Thyroid gland (tissue), 4 donors: ENCODE results near the gene CCDC106.

ENCODE experiments used
- POLR2A ChIP-seq, 2 donors: fragments of 450-650 bp; IDR thresholded peaks; one replicate each; pipeline ENCODE4 v1.6.1; 2017; ENCODE audit warnings: antibody characterized with exemption in 2 of 2, mild to moderate bottlenecking in 2 of 2, moderate library complexity in 1 of 2
- TF ChIP-seq, protein P1 (sequence below), 6 experiments: fragments of 200-600 bp in 3 of 6; fragments of 450-650 bp in 3 of 6; sonication (generic) in 3 of 6; IDR thresholded peaks; one replicate each; pipeline ENCODE4 v1.5.1; 2016 to 2019; ENCODE audit warnings: antibody characterized with exemption in 6 of 6, mild to moderate bottlenecking in 2 of 6, inconsistent platforms in 1 of 6, moderate library complexity in 1 of 6

GRCh38 chr19:55620410-55621204 lies 27.4 kb upstream of the CCDC106 start:
- TF ChIP-seq, protein P1, sequence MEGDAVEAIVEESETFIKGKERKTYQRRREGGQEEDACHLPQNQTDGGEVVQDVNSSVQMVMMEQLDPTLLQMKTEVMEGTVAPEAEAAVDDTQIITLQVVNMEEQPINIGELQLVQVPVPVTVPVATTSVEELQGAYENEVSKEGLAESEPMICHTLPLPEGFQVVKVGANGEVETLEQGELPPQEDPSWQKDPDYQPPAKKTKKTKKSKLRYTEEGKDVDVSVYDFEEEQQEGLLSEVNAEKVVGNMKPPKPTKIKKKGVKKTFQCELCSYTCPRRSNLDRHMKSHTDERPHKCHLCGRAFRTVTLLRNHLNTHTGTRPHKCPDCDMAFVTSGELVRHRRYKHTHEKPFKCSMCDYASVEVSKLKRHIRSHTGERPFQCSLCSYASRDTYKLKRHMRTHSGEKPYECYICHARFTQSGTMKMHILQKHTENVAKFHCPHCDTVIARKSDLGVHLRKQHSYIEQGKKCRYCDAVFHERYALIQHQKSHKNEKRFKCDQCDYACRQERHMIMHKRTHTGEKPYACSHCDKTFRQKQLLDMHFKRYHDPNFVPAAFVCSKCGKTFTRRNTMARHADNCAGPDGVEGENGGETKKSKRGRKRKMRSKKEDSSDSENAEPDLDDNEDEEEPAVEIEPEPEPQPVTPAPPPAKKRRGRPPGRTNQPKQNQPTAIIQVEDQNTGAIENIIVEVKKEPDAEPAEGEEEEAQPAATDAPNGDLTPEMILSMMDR (IDR thresholded peaks at IDR 0.05), result no peak
- TF ChIP-seq POLR2A (IDR thresholded peaks at IDR 0.05), result no peak
